ENCODE data around the gene PARP14. TPM values are rescaled to one million over a fixed set of nuclear protein-coding genes. Genes with fewer than 3 reads are reported as not detected.

Gene PARP14
- total and polyA plus RNA-seq, 10 of the 15 experiments (the other 5 are each of a cell fraction or from before 2014, with no cell fraction given) = 21.6 to 189 (median 92.7) TPM

DNA sequence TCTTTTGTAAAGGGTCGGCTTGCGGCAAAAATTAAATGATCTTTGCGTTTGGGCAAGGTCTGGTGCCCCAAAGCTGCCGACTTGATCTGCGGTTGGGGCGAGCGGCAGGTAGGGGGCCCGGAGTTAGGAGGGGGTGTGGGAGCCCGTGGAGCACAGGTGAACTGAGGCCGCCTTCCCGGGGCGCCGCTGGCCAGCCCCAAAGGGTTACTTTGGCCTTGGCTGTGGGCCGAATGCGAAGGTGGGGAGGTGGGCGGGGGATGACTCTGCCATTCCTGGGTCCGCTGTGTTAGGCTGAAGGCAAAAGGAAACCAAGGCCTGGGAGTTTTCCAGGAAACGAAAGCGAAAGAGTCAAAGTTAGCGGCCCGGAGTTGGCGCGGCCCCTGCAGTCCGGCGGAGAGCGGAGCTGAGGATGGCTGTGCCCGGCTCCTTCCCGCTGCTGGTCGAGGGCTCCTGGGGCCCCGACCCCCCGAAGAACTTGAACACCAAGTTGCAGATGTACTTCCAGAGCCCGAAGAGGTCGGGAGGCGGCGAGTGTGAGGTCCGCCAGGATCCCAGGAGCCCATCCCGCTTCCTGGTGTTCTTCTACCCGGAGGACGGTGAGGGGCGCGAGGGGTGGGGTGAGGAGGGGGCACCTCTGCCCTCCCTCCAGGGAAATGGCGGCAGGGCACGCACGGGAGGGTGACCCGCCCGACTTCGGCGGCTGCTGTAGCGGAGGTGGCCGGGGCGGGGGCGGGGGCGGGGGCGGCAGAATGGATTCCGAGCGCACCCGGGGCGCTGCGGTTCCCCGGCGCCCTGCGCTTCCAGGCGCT, at the start of gene PARP14 (continued):
- TF ChIP-seq RBBP5 (conservative IDR thresholded peaks at IDR 0.05) = 0 out of 2 replicates have a peak, but pooled peaks have one; percentile 68
- no peak for TF ChIP-seq STAT3 (IDR thresholded peaks at IDR 0.05; ENCODE audit: low read depth, low read length)
- TF ChIP-seq JUNB (IDR thresholded peaks at IDR 0.05) = peak; percentile 38; the same call in 1 of the 2 replicates
- 0 out of 2 replicates have a peak, but pooled peaks have one; percentile 21 for TF ChIP-seq NR2F1 (conservative IDR thresholded peaks at IDR 0.05)
- TF ChIP-seq MTA2 (IDR thresholded peaks at IDR 0.05; ENCODE audit: low read depth) = peak; percentile 38; the same call in 1 of the 2 replicates
- no peak for TF ChIP-seq ZNF622 (IDR thresholded peaks at IDR 0.05)
- peak; percentile 69 for TF ChIP-seq TAF1 (IDR thresholded peaks at IDR 0.05; ENCODE audit: borderline replicate concordance, low read depth, low read length)
- no peak for TF ChIP-seq KLF5 (IDR thresholded peaks at IDR 0.05; ENCODE audit: partially characterized antibody)
- 0 out of 2 replicates have a peak, but pooled peaks have one; percentile 17 for TF ChIP-seq LARP7 (IDR thresholded peaks at IDR 0.05)
- no peak for TF ChIP-seq KDM1A (IDR thresholded peaks at IDR 0.05; ENCODE audit: borderline replicate concordance)
- TF ChIP-seq IKZF2 (IDR thresholded peaks at IDR 0.05) = peak; percentile 73 to 83
- no peak for TF ChIP-seq PAX5 (IDR thresholded peaks at IDR 0.05; ENCODE audit: borderline replicate concordance, low read depth, low read length)
- TF ChIP-seq, protein P1, sequence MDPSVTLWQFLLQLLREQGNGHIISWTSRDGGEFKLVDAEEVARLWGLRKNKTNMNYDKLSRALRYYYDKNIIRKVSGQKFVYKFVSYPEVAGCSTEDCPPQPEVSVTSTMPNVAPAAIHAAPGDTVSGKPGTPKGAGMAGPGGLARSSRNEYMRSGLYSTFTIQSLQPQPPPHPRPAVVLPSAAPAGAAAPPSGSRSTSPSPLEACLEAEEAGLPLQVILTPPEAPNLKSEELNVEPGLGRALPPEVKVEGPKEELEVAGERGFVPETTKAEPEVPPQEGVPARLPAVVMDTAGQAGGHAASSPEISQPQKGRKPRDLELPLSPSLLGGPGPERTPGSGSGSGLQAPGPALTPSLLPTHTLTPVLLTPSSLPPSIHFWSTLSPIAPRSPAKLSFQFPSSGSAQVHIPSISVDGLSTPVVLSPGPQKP (IDR thresholded peaks at IDR 0.05; ENCODE audit: low read depth, low read length) = no peak
- no peak for TF ChIP-seq TARDBP (IDR thresholded peaks at IDR 0.05; ENCODE audit: borderline replicate concordance)
- TF ChIP-seq SUZ12 (IDR thresholded peaks at IDR 0.05; ENCODE audit: unreplicated experiment) = no peak
- TF ChIP-seq, protein P2, sequence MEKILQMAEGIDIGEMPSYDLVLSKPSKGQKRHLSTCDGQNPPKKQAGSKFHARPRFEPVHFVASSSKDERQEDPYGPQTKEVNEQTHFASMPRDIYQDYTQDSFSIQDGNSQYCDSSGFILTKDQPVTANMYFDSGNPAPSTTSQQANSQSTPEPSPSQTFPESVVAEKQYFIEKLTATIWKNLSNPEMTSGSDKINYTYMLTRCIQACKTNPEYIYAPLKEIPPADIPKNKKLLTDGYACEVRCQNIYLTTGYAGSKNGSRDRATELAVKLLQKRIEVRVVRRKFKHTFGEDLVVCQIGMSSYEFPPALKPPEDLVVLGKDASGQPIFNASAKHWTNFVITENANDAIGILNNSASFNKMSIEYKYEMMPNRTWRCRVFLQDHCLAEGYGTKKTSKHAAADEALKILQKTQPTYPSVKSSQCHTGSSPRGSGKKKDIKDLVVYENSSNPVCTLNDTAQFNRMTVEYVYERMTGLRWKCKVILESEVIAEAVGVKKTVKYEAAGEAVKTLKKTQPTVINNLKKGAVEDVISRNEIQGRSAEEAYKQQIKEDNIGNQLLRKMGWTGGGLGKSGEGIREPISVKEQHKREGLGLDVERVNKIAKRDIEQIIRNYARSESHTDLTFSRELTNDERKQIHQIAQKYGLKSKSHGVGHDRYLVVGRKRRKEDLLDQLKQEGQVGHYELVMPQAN (conservative IDR thresholded peaks at IDR 0.05) = no peak; the same call in 1 of the 2 replicates
- TF ChIP-seq, protein P3, sequence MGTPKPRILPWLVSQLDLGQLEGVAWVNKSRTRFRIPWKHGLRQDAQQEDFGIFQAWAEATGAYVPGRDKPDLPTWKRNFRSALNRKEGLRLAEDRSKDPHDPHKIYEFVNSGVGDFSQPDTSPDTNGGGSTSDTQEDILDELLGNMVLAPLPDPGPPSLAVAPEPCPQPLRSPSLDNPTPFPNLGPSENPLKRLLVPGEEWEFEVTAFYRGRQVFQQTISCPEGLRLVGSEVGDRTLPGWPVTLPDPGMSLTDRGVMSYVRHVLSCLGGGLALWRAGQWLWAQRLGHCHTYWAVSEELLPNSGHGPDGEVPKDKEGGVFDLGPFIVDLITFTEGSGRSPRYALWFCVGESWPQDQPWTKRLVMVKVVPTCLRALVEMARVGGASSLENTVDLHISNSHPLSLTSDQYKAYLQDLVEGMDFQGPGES (IDR thresholded peaks at IDR 0.05) = no peak
- TF ChIP-seq EGR1 (IDR thresholded peaks at IDR 0.05; ENCODE audit: borderline replicate concordance in 1 of 2, low read depth in 2 of 2, low read length in 2 of 2) = peak in 1 of 2 experiments; percentile 86; a peak in 2 of 3 replicates
- no peak for TF ChIP-seq NRF1 (conservative IDR thresholded peaks at IDR 0.05; ENCODE audit: low read depth, low read length)
- TF ChIP-seq, protein P4, sequence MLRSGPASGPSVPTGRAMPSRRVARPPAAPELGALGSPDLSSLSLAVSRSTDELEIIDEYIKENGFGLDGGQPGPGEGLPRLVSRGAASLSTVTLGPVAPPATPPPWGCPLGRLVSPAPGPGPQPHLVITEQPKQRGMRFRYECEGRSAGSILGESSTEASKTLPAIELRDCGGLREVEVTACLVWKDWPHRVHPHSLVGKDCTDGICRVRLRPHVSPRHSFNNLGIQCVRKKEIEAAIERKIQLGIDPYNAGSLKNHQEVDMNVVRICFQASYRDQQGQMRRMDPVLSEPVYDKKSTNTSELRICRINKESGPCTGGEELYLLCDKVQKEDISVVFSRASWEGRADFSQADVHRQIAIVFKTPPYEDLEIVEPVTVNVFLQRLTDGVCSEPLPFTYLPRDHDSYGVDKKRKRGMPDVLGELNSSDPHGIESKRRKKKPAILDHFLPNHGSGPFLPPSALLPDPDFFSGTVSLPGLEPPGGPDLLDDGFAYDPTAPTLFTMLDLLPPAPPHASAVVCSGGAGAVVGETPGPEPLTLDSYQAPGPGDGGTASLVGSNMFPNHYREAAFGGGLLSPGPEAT (IDR thresholded peaks at IDR 0.05; ENCODE audit: low read depth) = peak; percentile 77; the same call in 1 of the 2 replicates
- TF ChIP-seq, protein P5, sequence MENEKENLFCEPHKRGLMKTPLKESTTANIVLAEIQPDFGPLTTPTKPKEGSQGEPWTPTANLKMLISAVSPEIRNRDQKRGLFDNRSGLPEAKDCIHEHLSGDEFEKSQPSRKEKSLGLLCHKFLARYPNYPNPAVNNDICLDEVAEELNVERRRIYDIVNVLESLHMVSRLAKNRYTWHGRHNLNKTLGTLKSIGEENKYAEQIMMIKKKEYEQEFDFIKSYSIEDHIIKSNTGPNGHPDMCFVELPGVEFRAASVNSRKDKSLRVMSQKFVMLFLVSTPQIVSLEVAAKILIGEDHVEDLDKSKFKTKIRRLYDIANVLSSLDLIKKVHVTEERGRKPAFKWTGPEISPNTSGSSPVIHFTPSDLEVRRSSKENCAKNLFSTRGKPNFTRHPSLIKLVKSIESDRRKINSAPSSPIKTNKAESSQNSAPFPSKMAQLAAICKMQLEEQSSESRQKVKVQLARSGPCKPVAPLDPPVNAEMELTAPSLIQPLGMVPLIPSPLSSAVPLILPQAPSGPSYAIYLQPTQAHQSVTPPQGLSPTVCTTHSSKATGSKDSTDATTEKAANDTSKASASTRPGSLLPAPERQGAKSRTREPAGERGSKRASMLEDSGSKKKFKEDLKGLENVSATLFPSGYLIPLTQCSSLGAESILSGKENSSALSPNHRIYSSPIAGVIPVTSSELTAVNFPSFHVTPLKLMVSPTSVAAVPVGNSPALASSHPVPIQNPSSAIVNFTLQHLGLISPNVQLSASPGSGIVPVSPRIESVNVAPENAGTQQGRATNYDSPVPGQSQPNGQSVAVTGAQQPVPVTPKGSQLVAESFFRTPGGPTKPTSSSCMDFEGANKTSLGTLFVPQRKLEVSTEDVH (IDR thresholded peaks at IDR 0.05; ENCODE audit: low read depth, partially characterized antibody) = no peak

All from GM12878 (cell line).